NCI-H524 treated with DMSO at 0.1 percent for 48 hours (cell line): ENCODE measurements around the gene APOOL.
"Not testable (repeated sequence)": the region's sequence is repeated elsewhere in the genome, so short reads cannot be mapped to it uniquely, and the experiment has no call there.

ENCODE experiments used
- DNase-seq: peaks from one replicate; lab custom pipeline; 2025; lab: John Stamatoyannopoulos, UW

Gene APOOL, protein sequence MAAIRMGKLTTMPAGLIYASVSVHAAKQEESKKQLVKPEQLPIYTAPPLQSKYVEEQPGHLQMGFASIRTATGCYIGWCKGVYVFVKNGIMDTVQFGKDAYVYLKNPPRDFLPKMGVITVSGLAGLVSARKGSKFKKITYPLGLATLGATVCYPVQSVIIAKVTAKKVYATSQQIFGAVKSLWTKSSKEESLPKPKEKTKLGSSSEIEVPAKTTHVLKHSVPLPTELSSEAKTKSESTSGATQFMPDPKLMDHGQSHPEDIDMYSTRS

DNA sequence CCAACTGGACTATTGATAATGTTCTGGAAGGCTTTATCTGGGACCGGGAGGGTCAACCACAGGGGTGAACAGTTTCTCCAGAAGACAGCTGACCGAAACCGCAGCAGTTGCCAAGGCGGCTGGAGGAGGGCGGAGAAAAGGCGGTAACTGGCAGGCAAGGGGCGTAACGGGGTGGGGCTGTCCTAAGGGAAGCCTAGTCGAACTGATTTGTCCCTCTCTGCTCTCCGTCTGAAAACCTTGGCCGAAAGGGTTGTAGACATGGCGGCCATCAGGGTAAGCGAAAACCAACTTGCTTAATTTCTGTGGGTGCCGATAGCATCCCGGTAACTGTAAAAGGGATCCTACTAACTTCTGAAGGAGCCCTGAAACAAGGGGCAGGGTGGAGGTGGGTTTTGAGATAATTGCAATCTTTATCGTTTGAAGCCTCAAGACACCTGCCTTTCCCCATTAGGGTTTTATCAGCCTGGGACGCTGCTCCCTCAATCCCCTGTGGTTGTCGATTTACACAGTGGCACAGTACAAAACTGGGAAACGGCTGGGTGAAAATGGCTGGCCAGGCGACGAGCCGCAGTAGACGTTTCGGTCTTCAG is at the start of gene APOOL:
TSS of gene APOOL (plus strand) at position 223 of the 590 bp plus-strand sequence. CDS start at position 259, 36 bp downstream.
- DNase-seq = peak; percentile 70

DNA sequence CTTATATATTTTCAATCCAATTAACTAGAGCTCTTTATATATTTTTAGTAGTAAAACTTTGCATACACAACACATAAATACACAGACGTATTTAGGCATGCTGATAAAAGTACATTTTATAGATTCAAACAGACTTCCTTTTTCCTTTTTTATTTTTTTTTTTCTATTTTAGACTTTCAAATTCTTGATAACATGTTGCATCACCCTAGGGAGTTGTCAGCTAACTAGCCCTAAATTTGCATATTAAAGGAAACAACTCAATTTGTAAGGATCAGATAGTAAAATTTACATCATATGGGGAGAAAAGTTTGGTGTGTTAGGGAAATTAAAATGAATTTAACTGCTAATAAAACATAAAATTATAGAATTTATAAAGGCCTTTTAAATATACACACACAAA is 47.4 kb upstream of the APOOL start:
- no peak for DNase-seq

GRCh38 chrX:84974803-84975202 is 28.9 kb upstream of the APOOL start:
- DNase-seq = no peak

DNA sequence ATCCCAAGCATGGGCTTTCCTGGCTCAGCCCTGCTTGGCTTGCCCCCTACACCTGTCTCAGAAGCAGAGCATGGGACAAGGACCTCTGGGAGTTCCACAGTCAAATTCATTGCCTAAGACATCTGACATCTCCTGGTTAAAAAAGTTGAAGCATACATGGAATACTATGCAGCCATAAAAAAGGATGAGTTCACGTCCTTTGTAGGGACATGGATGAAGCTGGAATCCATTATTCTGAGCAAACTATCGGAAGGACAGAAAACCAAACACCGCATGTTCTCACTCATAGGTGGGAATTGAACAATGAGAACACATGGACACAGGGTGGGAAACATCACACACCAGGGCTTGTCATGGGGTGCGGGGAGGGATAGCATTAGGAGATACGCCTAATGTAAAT is 11.9 kb upstream of the APOOL start:
- not testable (repeated sequence) for DNase-seq

DNA sequence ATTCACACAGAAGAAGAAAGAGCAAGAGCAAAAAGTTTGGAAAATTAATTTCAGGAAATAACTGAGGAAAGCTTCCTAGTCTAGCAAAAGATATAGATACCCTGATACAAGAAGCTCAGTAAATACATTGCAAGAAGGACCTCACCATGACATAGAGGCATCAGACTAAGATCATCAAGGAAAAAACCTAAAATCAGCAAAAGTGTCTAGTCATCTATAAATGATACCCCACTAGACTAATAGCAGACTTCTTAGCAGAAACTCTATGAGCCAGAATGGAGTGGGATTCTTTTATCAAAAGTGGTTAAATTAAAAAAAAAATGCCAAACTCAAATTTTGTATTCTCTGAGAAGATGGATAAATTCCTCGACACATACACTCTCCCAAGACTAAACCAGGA is 10.5 kb upstream of the APOOL start:
- no peak for DNase-seq

DNA sequence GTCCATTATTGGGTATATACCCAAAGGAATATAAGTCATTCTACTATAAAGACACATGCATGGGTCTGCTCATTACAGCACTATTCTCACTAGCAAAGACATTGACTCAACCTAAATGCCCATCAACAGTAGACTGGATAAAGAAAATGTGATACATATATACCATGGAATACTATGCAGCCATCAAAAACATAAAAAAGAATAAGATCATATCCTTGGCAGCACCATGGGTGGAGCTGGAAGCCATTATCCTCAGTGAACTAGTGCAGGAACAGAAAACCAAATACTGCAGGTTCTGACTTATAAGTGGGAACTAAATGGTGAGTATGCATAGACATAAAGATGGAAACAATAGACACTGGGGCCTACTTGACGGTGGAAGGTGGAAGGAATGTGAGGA is 2.3 kb upstream of the APOOL start:
- DNase-seq = no peak

- no peak for DNase-seq
Measured at GRCh38 chrX:85004255-85004654, 578 bp downstream of the APOOL start.

- DNase-seq = no peak
Measured at GRCh38 chrX:85012098-85012497, 8.4 kb downstream of the APOOL start.

DNA sequence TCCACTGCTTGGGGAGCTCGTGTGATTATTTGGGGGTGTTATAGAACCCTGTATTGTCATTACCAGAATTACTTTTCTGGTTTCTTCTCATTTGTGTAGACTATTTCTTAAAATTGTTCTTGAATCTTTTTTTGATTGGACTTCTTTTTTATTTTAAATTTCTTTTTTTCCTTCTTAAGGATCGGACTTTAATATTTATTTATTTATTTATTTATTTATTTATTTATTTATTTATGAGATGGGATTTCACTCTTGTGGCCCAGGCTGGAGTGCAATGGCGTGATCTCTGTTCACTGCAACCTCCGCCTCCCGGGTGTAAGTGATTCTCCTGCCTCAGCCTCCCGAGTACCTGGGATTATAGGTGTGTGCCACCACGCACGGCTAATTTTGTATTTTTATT is 11.7 kb downstream of the APOOL start:
- not testable (repeated sequence) for DNase-seq

DNA sequence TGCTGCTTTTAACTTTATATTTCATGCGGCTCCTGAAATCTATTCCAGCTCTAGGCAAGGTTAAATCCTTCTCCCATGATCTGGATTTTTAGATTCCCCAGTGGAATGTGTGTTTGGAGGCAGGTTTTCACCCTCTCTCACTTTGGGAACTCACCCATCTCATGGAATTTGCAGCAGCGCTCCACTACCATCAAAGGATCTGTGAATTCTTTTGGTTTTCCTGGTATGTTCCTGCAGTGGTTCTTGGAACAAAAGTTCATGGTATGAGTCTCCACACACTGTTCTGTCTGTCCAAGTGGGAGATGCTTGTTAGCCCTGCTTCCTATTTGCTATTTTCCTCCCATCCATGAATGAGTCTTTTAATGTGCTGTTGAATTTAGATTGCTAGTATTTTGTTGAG is 14.0 kb downstream of the APOOL start:
- DNase-seq = no peak

- no peak for DNase-seq
Measured at GRCh38 chrX:85018471-85018870, 14.8 kb downstream of the APOOL start.

GRCh38 chrX:85020216-85020615 is 16.5 kb downstream of the APOOL start:
- no peak for DNase-seq

GRCh38 chrX:85024044-85024443 is 20.4 kb downstream of the APOOL start:
- no peak for DNase-seq

- peak; percentile 19 for DNase-seq
Measured at GRCh38 chrX:85024562-85024961, 20.9 kb downstream of the APOOL start.

DNA sequence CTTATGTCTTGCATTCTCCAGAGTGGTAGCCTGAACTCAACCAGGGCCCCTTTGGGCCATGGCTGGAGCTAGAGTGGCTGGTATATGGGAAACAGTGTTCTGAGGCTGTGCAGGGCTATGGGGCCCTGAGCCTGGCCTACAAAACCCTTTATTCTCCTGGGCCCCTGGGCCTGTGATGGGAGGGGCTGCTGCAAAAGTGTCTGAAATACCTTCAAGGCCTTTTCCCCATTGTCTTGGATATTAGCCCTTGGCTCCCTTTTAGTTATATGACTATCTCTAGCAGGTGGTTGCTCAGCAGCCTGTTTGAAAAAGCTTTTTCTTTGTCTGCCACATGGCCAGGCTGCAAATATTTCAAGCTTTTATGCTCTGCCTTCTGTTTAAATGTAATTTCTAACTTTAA is 22.5 kb downstream of the APOOL start:
- DNase-seq = no peak

GRCh38 chrX:85029043-85029442 is 25.4 kb downstream of the APOOL start:
- no peak for DNase-seq

- DNase-seq = no peak
Measured at GRCh38 chrX:85031505-85031904, 27.8 kb downstream of the APOOL start.

- no peak for DNase-seq
Measured at GRCh38 chrX:85037114-85037513, 33.4 kb downstream of the APOOL start.

DNA sequence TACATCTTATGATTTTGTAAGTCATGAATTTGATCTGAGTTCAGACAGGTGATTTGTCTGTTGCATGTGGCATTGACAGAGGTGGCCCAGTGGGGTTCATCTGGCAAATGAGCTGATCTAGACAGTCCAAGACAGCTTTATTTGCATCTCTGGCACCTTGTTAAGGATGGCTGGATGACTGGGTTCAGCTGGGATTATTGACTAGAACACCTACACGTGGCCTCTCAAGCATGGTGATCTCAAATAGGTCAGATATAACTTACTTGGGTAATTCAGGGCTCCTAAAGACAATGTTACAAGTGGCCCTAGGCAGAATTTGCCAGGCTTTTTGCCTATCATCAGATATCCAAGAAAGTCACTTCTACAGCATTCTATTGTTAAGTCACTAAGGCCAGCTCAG is 48.0 kb downstream of the APOOL start:
- no peak for DNase-seq

GRCh38 chrX:85052205-85052604 is 48.5 kb downstream of the APOOL start:
- DNase-seq = no peak

DNA sequence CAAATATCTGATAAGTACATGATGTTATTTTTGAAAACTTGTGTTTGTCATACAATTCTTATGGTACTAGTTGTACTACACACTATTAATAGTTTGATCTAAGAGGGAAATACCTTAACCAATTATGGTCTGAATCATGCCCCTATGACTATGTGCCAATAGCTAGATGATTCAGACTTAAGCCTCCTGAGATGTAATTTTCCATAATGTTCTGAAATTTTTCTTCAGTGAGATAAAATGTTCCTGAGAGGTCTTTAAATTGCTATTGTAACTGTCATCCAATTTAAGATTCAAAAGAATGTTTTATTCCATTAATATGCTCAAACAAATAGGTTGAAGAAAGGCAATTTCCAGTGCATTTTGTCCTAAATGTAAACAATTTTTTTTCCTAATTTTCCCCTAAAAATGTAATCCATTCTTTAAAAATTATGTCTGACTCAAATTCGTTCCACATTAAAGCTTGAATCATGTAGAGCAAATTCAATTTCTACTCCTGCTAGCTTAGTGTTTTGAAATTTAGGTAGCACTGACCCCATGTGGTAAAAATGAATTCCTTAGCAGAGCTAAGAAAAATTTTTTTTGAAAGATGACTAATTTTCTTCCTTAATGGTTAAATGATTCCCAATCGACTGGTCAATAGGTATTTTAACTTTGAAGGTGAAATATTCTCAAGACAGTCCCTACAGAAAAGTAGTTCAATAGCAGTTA is 49.1 kb downstream of the APOOL start:
- no peak for DNase-seq

DNA sequence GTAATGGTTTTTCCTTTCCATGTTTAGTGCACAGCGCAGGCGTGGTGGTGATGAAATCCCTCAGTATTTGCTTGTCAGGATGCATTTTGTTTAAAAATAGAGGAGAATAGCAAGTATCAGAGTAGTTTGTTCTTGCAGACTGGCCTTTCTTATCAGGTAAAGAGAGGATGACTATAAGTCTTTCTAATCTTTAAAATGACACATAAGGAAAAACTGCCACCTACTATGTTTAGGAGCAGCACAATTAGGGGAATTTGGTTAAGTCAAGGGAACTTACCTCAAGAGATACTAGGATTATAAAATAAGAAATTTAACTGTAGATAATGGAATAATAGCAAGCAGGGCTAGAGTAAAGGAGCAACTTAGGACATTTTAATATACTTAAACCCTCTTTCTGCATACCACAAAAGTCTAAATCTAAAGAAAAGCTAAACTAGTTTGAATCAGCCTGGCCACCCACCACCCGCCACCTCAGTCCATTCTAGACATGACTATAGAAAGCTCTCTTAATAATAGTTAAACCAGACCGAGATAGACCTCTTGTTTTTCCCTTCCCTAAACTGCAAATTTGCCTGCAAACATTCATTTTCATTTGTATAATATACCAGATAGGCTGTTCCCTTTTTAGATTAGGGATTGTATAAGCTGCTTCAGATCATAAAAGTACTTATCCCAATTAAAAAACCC is 62.0 kb downstream of the APOOL start:
- no peak for DNase-seq

DNA sequence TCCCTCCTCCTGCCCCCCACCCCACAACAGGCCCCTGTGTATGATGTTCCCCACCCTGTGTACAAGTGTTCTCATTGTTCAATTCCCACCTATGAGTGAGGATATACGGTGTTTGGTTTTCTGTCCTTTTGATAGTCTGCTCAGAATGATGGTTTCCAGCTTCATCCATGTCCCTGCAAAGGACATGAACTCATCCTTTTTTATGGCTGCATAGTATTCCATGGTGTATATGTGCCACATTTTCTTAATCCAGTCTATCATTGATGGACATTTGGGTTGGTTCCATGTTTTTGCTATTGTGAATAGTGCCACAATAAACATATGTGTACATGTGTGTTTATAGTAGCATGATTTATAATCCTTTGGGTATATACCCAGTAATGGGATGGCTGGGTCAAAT is 73.6 kb downstream of the APOOL start:
- not testable (repeated sequence) for DNase-seq
